ENCODE results near the gene ABLIM2. TPM values are rescaled to one million over a fixed set of nuclear protein-coding genes. Genes with fewer than 3 reads are reported as not detected.

Gene ABLIM2
- total RNA-seq, 1 experiment from 2014 or later, result 6.1 TPM

GRCh38 chr4:8073206-8073863, 85.3 kb downstream of the ABLIM2 start:
- CTCF ChIA-PET, result no interaction called here
- H3K27ac ChIP-seq (ENCODE audit: low read depth, low read length), result no peak overlapping the region
- intact Hi-C loops (cut with micrococcal nuclease), result no loop called here
- H3K9ac ChIP-seq (ENCODE audit: low read length), result no peak overlapping the region
- H3K79me2 ChIP-seq (ENCODE audit: insufficient read depth, low read length), result no peaks in the 10 kb centered on the region
- RAD21 ChIA-PET (ENCODE audit: low non-redundant PET in 1 of 2, low total read pairs in 2 of 2, uncharacterized antibody in 2 of 2, unreplicated experiment in 2 of 2), result no interaction called here
- no peaks in the 10 kb centered on the region for H3K9me2 ChIP-seq (ENCODE audit: insufficient read depth)
- H2AFZ ChIP-seq (ENCODE audit: low read depth, low read length, poor library complexity, severe bottlenecking), result no peak overlapping the region
- no peak for ATAC-seq
- BruUV-seq (replicated peaks), result no TSS peak
- no peaks in the 10 kb centered on the region for H3K27me3 ChIP-seq (ENCODE audit: insufficient read depth, low read length)
- no peaks in the 10 kb centered on the region for H3K36me3 ChIP-seq (ENCODE audit: control insufficient read depth in 1 of 2, insufficient read depth in 2 of 2, low read length in 2 of 2)
- TF ChIP-seq ELF1 (IDR thresholded peaks at IDR 0.05; ENCODE audit: borderline replicate concordance, low read depth), result no peak
- TF ChIP-seq POLR2A (IDR thresholded peaks at IDR 0.05; ENCODE audit: borderline replicate concordance, extremely low read depth, insufficient read depth, insufficient read length), result no peak
- TF ChIP-seq EGR1 (IDR thresholded peaks at IDR 0.05; ENCODE audit: low read depth), result no peak
- TF ChIP-seq TCF7L2 (IDR thresholded peaks at IDR 0.05; ENCODE audit: borderline replicate concordance, extremely low read depth, insufficient read depth, insufficient read length), result no peak
- no peak for TF ChIP-seq ATF3 (IDR thresholded peaks at IDR 0.05)
- TF ChIP-seq ZFX (IDR thresholded peaks at IDR 0.05), result no peak
- no peak for TF ChIP-seq SRF (IDR thresholded peaks at IDR 0.05; ENCODE audit: low read depth)
- TF ChIP-seq MAX (IDR thresholded peaks at IDR 0.05), result no peak
- no peak for TF ChIP-seq CBX3 (IDR thresholded peaks at IDR 0.05; ENCODE audit: low read depth)
- no peak for TF ChIP-seq FOSL1 (IDR thresholded peaks at IDR 0.05; ENCODE audit: low read depth)
- TF ChIP-seq CTCF (IDR thresholded peaks at IDR 0.05 in 2 of 3, conservative IDR thresholded peaks at IDR 0.05 in 1 of 3; ENCODE audit: borderline replicate concordance in 1 of 3, insufficient read depth in 1 of 3, low read depth in 2 of 3, low read length in 2 of 3), result no peak
- no peak for TF ChIP-seq JUND (IDR thresholded peaks at IDR 0.05)
- H3K4me2 ChIP-seq (ENCODE audit: low read length), result no peak overlapping the region
- no peaks in the 10 kb centered on the region for H3K4me1 ChIP-seq (ENCODE audit: control insufficient read depth in 1 of 2, insufficient read depth in 2 of 2, low read length in 2 of 2)
- no peak for DNase-seq (ENCODE audit: low read depth, low spot score)
- no peaks in the 10 kb centered on the region for H3K9me3 ChIP-seq (ENCODE audit: control insufficient read depth in 1 of 2, insufficient read depth in 1 of 2, low read depth in 1 of 2, low read length in 2 of 2)
- POLR2A ChIA-PET, result no interaction called here
- H4K20me1 ChIP-seq (ENCODE audit: insufficient read depth), result no peaks in the 10 kb centered on the region
- no peak overlapping the region for H3K4me3 ChIP-seq (replicated peaks in 1 of 2; ENCODE audit: low read depth in 1 of 2, low read length in 2 of 2)
